Gastrocnemius medialis (tissue), 4 donors: ENCODE measurements around the gene RAB3C.

Experiments
- CTCF ChIP-seq, 5 experiments: fragments of 450-650 bp in 3 of 5; fragments of 200-600 bp in 2 of 5; sonication (generic) in 2 of 5; IDR thresholded peaks in 4 of 5; conservative IDR thresholded peaks in 1 of 5; 1 replicate in 4 of 5; 2 replicates in 1 of 5; pipeline ENCODE4 v1.5.1; 2016 to 2019; ENCODE audit warnings: antibody characterized with exemption in 5 of 5, mild to moderate bottlenecking in 3 of 5, moderate library complexity in 3 of 5
- POLR2A ChIP-seq, 2 donors: fragments of 450-650 bp; IDR thresholded peaks; one replicate each; pipeline ENCODE4 v1.6.1; 2017; ENCODE audit warnings: antibody characterized with exemption in 2 of 2, mild to moderate bottlenecking in 2 of 2, moderate library complexity in 2 of 2

- TF ChIP-seq CTCF (IDR thresholded peaks at IDR 0.05 in 4 of 5, conservative IDR thresholded peaks at IDR 0.05 in 1 of 5): no peak
- no peak for TF ChIP-seq POLR2A (IDR thresholded peaks at IDR 0.05)
Measured at GRCh38 chr5:58737671-58738070, 154.8 kb downstream of the RAB3C start.
